GM19043 (cell line): ENCODE results near the gene SNAPIN.

ENCODE experiments used
- ATAC-seq: cut with Tn5 transposase; IDR thresholded peaks from one replicate; pipeline ENCODE4 v1.9.1; 2021; ENCODE audit warnings: low read depth; ENCODE audit not compliant: unreplicated experiment

Gene SNAPIN

DNA sequence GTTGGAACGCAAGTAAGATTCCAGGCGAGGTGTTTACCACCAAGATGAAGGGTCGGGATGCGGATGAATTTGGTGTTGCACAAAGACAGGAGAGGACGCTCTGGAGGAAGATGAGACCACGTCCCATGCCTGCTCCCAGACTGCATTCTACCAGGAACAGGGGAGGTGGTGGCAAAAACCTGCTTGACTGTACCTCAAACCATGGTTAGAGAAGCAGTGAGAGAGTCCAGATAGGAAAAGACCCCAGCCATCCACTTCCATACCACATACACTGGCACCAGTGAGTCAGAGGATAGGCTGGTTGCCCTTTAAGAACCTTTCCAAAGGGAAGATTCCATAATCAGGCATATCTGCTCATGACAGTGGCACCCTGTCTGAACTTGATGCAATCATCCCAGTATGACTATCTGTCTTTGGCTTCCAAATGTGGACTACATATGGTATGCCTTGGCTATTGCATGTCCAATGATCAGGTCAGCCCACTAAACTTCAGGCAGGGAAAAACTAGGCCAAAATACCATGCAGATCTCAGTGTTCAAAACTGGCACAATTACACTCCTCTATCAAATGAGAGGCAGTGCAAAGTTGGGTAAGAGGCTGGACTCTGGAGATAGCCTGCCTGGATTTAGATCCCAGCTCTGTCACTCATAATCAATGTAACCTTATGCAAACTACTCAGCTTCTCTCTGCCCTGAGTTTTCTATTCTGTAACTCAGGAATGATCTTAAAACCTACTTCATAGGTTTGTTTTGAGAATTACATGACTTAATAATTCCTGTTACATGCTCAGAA is 40.6 kb downstream of the SNAPIN start:
- no peak for ATAC-seq

DNA sequence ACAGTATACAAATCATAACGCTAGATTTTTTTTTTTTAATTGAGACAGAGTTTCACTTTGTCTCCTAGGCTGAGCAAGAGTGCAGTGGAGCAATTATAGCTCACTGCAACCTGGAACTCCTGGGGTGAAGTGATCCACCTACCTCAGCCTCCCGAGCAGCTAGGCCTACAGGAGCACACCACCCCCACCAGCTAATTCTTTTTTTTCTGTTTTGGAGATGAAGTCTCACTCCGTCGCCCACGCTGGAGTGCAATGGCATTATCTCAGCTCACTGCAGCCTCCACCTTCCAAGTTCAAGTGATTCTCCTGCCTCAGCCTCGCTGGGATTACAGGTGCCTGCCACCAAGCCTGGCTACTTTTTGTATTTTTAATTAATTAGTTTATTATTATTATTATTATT is 41.3 kb downstream of the SNAPIN start:
- no peak for ATAC-seq

DNA sequence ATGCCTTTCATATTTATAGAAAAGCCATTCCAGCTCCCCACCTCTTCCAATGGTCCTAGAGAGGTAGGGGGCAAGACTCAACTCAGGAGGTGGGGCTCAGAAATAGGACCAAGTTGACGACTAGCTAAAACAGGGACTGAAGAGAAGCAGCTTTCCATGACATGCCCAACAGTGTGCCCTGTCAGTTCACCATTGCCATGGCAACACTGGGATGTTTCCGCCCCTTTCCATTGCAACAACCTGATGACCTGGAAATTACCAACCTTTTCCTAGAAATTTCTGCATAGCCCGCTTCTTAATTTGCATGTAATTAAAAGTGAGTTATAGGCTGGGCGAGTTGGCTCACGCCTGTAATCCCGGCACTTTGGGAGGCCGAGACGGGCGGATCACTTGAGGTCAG is 47.0 kb downstream of the SNAPIN start:
- no peak for ATAC-seq

DNA sequence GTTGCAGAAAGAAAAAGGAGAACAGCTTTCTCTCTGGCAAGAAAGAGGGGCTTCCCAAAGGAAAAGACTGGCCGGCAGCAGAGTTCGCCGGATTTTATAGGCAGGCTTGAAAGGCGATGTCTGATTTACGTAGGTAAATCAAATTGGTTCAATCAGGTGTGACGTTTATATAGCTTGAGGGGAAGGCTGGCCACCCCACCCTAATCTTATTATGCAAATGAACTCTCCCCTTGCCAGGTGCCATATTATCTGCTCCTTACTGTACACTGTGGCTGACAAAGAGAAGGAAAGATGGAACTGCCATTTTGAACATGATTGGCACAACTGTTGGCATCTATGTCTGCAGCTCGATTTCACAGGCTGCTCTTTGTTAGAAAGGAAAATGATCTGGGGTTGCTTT is 52.5 kb downstream of the SNAPIN start:
- ATAC-seq: no peak
